Measurements from ENCODE around the gene KCTD17.

DNA sequence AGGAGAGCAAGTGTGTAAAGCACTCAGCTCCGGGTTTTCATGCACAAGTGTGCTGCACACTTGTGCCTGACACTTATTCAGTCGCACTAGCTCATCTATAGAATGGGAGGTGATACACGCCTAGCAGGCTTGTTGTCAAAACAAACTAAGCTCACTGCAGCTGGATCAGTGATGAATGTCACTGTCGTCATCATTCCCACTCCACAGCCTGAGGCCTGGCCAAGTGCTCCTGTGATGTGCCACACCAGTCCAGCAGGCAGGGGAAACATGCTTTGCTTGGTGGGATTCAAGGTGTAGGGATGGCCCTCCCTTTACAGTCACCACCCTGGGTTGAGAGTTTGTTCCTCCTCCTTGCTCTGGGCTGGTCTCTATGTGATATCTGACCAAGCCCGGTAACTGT, 25.2 kb upstream of the KCTD17 start:
- TF ChIP-seq, protein P1, sequence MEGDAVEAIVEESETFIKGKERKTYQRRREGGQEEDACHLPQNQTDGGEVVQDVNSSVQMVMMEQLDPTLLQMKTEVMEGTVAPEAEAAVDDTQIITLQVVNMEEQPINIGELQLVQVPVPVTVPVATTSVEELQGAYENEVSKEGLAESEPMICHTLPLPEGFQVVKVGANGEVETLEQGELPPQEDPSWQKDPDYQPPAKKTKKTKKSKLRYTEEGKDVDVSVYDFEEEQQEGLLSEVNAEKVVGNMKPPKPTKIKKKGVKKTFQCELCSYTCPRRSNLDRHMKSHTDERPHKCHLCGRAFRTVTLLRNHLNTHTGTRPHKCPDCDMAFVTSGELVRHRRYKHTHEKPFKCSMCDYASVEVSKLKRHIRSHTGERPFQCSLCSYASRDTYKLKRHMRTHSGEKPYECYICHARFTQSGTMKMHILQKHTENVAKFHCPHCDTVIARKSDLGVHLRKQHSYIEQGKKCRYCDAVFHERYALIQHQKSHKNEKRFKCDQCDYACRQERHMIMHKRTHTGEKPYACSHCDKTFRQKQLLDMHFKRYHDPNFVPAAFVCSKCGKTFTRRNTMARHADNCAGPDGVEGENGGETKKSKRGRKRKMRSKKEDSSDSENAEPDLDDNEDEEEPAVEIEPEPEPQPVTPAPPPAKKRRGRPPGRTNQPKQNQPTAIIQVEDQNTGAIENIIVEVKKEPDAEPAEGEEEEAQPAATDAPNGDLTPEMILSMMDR (conservative IDR thresholded peaks at IDR 0.05 in 1 of 2, IDR thresholded peaks at IDR 0.05 in 1 of 2; ENCODE audit: extremely low read depth in 1 of 2, insufficient read depth in 1 of 2, low read depth in 1 of 2, low read length in 2 of 2), result no peak
- TF ChIP-seq EZH2 (IDR thresholded peaks at IDR 0.05; ENCODE audit: borderline replicate concordance, low read length), result no peak
